HepG2 (cell line): ENCODE data around the gene FNIP2. TPM values are rescaled to one million over a fixed set of nuclear protein-coding genes. Genes with fewer than 3 reads are reported as not detected.
A peak's percentile ranks its signal among the peaks of the same experiment; 100 is the strongest.

Experiments used
- ATRX ChIP-seq: sonication (generic); formaldehyde crosslinking; IDR thresholded peaks from 2 replicates; pipeline ENCODE4 v1.4.0; 2020; ENCODE audit warnings: missing genetic modification reagents, borderline replicate concordance
- GATAD2A ChIP-seq: IDR thresholded peaks from 2 replicates; pipeline ENCODE4 v1.6.1; 2016
- GPBP1L1 ChIP-seq: sonication (generic); formaldehyde crosslinking; IDR thresholded peaks from 2 replicates; pipeline ENCODE4 v1.5.0; 2020; ENCODE audit warnings: mild to moderate bottlenecking, missing genetic modification reagents
- HDAC2 ChIP-seq: sonication (generic); formaldehyde crosslinking; IDR thresholded peaks from 2 replicates; pipeline ENCODE4 v1.4.0; 2020; ENCODE audit warnings: missing genetic modification reagents
- HMG20B ChIP-seq: conservative IDR thresholded peaks from 2 replicates; pipeline ENCODE4 v1.6.1; 2016; ENCODE audit warnings: missing genetic modification reagents, missing compliant biosample characterization
- MBD4 ChIP-seq: IDR thresholded peaks from 2 replicates; pipeline ENCODE4 v1.6.1; 2012; ENCODE audit warnings: low read length, inconsistent platforms, borderline replicate concordance
- MBNL3 ChIP-seq: fragments of 250-450 bp; sonication (Bioruptor Pico); conservative IDR thresholded peaks from 2 replicates; pipeline ENCODE4 v1.8.0; 2022; ENCODE audit warnings: mild to moderate bottlenecking, inconsistent platforms
- MEF2D ChIP-seq: sonication (generic); formaldehyde crosslinking; IDR thresholded peaks from 2 replicates; pipeline ENCODE4 v1.5.1; 2020; ENCODE audit warnings: mild to moderate bottlenecking, missing genetic modification reagents
- MLX ChIP-seq: IDR thresholded peaks from 2 replicates; pipeline ENCODE4 v1.6.1; 2016
- SETDB1 ChIP-seq: sonication (generic); formaldehyde crosslinking; IDR thresholded peaks from 2 replicates; pipeline ENCODE4 v1.5.1; 2020; ENCODE audit warnings: missing genetic modification reagents, mild to moderate bottlenecking, borderline replicate concordance
- SMC3 ChIP-seq: IDR thresholded peaks from 2 replicates; pipeline ENCODE4 v1.6.1; 2011; ENCODE audit warnings: low read length, improper control_type of control experiment
- SOX6 ChIP-seq, 2 experiments: fragments of 450-650 bp in 1 of 2; sonication (generic) in 1 of 2; formaldehyde crosslinking in 1 of 2; IDR thresholded peaks; 2 replicates each; pipeline versions ENCODE4 v1.4.0 to v1.6.1; 2017 to 2020; ENCODE audit warnings: antibody characterized with exemption in 1 of 2, mild to moderate bottlenecking in 1 of 2, missing genetic modification reagents in 1 of 2
- SPEN ChIP-seq: sonication (generic); formaldehyde crosslinking; IDR thresholded peaks from 2 replicates; pipeline ENCODE4 v1.5.1; 2020; ENCODE audit warnings: low read depth, mild to moderate bottlenecking, missing genetic modification reagents
- ZKSCAN5 ChIP-seq: sonication (generic); formaldehyde crosslinking; IDR thresholded peaks from 2 replicates; pipeline ENCODE4 v1.5.1; 2020; ENCODE audit warnings: mild to moderate bottlenecking, missing genetic modification reagents
- ZNF292 ChIP-seq: sonication (generic); formaldehyde crosslinking; IDR thresholded peaks from 2 replicates; pipeline ENCODE4 v1.8.1; 2022; ENCODE audit warnings: mild to moderate bottlenecking, low read depth, missing genetic modification reagents, borderline replicate concordance
- ZNF337 ChIP-seq: sonication (generic); formaldehyde crosslinking; IDR thresholded peaks from 2 replicates; pipeline ENCODE4 v1.5.1; 2020; ENCODE audit warnings: missing genetic modification reagents, low read depth, mild to moderate bottlenecking, borderline replicate concordance
- ZNF350 ChIP-seq: sonication (generic); formaldehyde crosslinking; IDR thresholded peaks from 2 replicates; pipeline ENCODE4 v1.4.0; 2020; ENCODE audit warnings: mild to moderate bottlenecking, low read depth, missing genetic modification reagents, borderline replicate concordance
- ZNF354B ChIP-seq: sonication (generic); formaldehyde crosslinking; IDR thresholded peaks from 2 replicates; pipeline ENCODE4 v1.8.0; 2022; ENCODE audit warnings: mild to moderate bottlenecking, missing genetic modification reagents
- ZNF570 ChIP-seq: sonication (generic); formaldehyde crosslinking; IDR thresholded peaks from 2 replicates; pipeline ENCODE4 v1.4.0; 2020; ENCODE audit warnings: mild to moderate bottlenecking, missing genetic modification reagents, borderline replicate concordance
- ZNF672 ChIP-seq: sonication (generic); formaldehyde crosslinking; IDR thresholded peaks from 2 replicates; pipeline ENCODE4 v1.8.1; 2022; ENCODE audit warnings: missing genetic modification reagents
- ZNF749 ChIP-seq: sonication (generic); formaldehyde crosslinking; IDR thresholded peaks from 2 replicates; pipeline ENCODE4 v1.8.0; 2022; ENCODE audit warnings: mild to moderate bottlenecking, missing genetic modification reagents, moderate library complexity, borderline replicate concordance
- ZSCAN29 ChIP-seq: sonication (generic); formaldehyde crosslinking; conservative IDR thresholded peaks from 2 replicates; pipeline ENCODE4 v1.4.0; 2020; ENCODE audit warnings: mild to moderate bottlenecking, missing genetic modification reagents
- polyA plus RNA-seq, 8 experiments: library from polyadenylated mRNA; depleted of rRNA in 3 of 8; stranded (reverse) in 7 of 8; unstranded in 1 of 8; fragments of >200 nt; fragmentation: Illumina TruSeq in 4 of 8; extraction: Trizol in 4 of 8; gene quantifications; 2 replicates each; pipeline versions ENCODE4 v1.2.1 to v1.2.3, GENCODE V29; 2011 to 2016; ENCODE audit warnings: low read depth in 4 of 8, missing spikeins in 1 of 8, mixed read lengths in 1 of 8; ENCODE audit not compliant: insufficient read depth in 1 of 8
- total RNA-seq, 5 experiments: library from RNA; depleted of rRNA; stranded (reverse); fragments of >200 nt; fragmentation: Illumina TruSeq; extraction: Trizol; gene quantifications; 2 replicates each; pipeline ENCODE4 v1.2.3, GENCODE V29; 2016; ENCODE audit warnings: low read depth in 1 of 5
- TF ChIP-seq, protein P1 (sequence below): sonication (generic); formaldehyde crosslinking; IDR thresholded peaks from 2 replicates; pipeline ENCODE4 v1.9.0; 2021; ENCODE audit warnings: missing genetic modification reagents, mild to moderate bottlenecking, borderline replicate concordance
- TF ChIP-seq, protein P2 (sequence below): IDR thresholded peaks from 2 replicates; pipeline ENCODE4 v1.6.1; 2018; ENCODE audit warnings: missing genetic modification reagents

FNIP2 gene
- total and polyA plus RNA-seq, 2 of the 13 experiments (the other 11 are each of a cell fraction or from before 2014, with no cell fraction given) = 15.5 to 21.0 TPM

GRCh38 chr4:158782551-158783360 is 13.9 kb downstream of the FNIP2 start (continued):
- TF ChIP-seq, protein P1, sequence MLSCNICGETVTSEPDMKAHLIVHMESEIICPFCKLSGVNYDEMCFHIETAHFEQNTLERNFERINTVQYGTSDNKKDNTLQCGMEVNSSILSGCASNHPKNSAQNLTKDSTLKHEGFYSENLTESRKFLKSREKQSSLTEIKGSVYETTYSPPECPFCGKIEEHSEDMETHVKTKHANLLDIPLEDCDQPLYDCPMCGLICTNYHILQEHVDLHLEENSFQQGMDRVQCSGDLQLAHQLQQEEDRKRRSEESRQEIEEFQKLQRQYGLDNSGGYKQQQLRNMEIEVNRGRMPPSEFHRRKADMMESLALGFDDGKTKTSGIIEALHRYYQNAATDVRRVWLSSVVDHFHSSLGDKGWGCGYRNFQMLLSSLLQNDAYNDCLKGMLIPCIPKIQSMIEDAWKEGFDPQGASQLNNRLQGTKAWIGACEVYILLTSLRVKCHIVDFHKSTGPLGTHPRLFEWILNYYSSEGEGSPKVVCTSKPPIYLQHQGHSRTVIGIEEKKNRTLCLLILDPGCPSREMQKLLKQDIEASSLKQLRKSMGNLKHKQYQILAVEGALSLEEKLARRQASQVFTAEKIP = no peak
- TF ChIP-seq ZKSCAN5 (CRISPR knock-in tag) = no peak
- TF ChIP-seq HMG20B = no peak
- TF ChIP-seq ZNF337 (CRISPR knock-in tag) = no peak
- TF ChIP-seq ATRX = no peak
- TF ChIP-seq SETDB1 (CRISPR knock-in tag) = no peak
- TF ChIP-seq ZNF354B = no peak
- no peak for TF ChIP-seq MLX (CRISPR knock-in tag)
- peak; percentile 81; the same call in 1 of the 2 replicates for TF ChIP-seq GATAD2A
- TF ChIP-seq ZNF570 = no peak
- no peak for TF ChIP-seq MEF2D (CRISPR knock-in tag)
- TF ChIP-seq HDAC2 (CRISPR knock-in tag) = 0 out of 2 replicates have a peak, but pooled peaks have one; percentile 25
- no peak for TF ChIP-seq ZNF749 (CRISPR knock-in tag)
- no peak for TF ChIP-seq ZNF350 (CRISPR knock-in tag)
- TF ChIP-seq GPBP1L1 (CRISPR knock-in tag) = no peak
- TF ChIP-seq MBD4 = no peak
- no peak for TF ChIP-seq ZSCAN29 (CRISPR knock-in tag)
- TF ChIP-seq MBNL3 (CRISPR knock-in tag) = no peak
- no peak for TF ChIP-seq ZNF672 (CRISPR knock-in tag)
- no peak for TF ChIP-seq SMC3
- no peak for TF ChIP-seq SPEN
- peak; percentile 59; the same call in 1 of the 2 replicates for TF ChIP-seq ZNF292 (CRISPR knock-in tag)
- TF ChIP-seq, protein P2, sequence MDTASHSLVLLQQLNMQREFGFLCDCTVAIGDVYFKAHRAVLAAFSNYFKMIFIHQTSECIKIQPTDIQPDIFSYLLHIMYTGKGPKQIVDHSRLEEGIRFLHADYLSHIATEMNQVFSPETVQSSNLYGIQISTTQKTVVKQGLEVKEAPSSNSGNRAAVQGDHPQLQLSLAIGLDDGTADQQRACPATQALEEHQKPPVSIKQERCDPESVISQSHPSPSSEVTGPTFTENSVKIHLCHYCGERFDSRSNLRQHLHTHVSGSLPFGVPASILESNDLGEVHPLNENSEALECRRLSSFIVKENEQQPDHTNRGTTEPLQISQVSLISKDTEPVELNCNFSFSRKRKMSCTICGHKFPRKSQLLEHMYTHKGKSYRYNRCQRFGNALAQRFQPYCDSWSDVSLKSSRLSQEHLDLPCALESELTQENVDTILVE = 0 out of 2 replicates have a peak, but pooled peaks have one; percentile 21
- TF ChIP-seq SOX6 (IDR thresholded peaks at IDR 0.05) = no peak
- peak; percentile 39; the same call in 1 of the 2 replicates for TF ChIP-seq SOX6 (CRISPR knock-in tag; IDR thresholded peaks at IDR 0.05)
